ENCODE results near the gene ARHGEF28.
A peak's percentile ranks its signal among the peaks of the same experiment; 100 is the strongest.

The ARHGEF28 gene

GRCh38 chr5:73820326-73820725, 194.3 kb downstream of the ARHGEF28 start:
- no peak for FAIRE-seq

- no peak for FAIRE-seq
These were observed 195.0 kb downstream of the ARHGEF28 start for GRCh38 chr5:73821003-73821402.

GRCh38 chr5:73822278-73822988, 196.4 kb downstream of the ARHGEF28 start:
- no peak for FAIRE-seq

- FAIRE-seq = no peak
These were observed 197.0 kb downstream of the ARHGEF28 start for GRCh38 chr5:73822989-73823339.

DNA sequence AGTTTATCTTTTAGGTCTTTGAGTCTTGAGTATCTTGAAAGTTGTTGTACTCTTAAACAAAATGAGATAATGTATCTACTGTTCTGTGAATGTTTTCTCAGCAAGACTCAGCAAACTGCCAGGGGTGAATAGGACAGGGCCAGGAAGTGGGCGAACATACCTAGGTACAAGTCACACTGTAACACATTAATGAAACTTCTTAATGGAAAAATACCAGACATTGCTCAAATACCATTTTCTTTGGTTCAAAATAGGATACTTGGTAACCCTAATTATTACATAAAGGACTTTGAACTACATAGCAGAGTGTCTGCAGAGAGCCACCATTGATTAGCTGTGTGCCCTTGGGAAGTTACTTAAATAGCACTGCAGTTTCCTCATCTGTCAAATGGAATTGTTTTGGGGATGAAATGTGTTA, 197.5 kb downstream of the ARHGEF28 start:
- FAIRE-seq = no peak

GRCh38 chr5:73825199-73825598, 199.2 kb downstream of the ARHGEF28 start:
- FAIRE-seq = no peak

DNA sequence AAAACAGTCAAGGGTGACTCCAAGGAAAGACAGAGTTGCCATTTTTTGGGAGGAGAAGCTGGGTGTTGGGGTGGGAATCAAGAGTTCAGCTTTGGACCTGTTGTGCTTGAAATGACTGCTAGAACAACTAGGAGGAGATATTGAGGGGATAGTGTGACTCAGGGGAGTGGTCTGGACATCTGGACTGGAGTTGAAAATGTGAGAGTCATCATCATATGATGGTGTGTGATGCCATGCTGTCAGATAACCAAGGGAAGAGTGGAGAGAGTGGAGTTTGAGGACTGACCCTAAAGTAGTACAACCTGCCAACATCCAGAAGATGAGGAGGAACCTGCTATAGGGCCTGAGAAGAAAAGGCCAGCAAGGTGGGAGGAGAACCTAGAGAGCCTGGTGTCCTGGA, 199.7 kb downstream of the ARHGEF28 start:
- FAIRE-seq = no peak

DNA sequence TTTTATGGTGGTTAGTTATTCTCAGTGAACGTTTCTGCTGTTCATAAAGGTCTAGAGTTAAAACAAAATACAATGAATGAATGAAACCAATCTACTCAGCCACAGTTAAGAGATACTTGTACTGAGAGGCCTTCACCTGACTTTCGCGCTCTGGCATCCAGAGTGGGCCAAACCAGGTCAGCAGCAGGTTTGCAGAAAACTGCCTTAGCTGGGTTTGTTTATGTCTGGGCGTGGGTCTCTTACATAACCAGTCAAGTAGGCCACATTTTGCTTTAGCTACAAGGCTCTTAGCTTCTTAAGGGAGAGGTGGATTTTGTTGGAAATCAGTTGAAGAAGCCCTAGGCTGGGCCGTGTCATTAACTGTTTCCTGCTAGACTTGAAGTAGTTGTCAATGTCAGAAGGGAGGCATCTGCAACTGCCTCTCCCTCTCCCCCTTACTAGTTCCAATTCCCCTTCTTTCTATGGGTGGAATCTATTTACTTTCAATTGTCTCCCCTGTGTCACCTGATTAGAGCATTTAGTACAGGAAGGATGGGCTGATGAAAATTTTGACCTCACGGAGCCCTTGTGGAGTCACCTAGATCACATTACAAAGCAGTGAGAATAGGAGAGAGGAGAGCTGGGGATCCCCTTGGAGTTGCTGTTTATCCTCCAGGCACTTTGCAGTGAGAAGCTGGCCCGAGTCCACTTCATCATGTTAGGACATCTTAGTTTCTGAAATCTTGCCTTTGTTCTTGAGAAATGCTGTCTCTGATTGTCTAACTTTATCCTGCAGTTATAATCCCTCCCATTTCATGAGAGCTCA, 200.5 kb downstream of the ARHGEF28 start:
- FAIRE-seq = no peak

DNA sequence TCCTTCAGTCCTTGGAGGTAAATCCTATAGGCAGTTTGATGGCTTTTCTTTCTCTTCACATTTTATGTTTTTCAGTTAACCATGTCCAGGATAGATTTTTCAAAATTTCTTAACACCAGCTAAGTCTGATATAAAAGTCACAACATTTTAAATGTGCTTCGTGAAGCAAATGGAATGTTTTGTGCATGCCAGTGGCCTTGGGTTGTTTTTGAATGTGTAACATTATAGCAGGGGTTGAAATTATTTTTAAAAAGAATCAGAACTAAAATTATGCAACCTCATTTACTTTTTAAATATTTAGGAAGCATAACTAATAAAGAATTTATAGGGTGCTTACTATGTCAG, 201.1 kb downstream of the ARHGEF28 start:
- no peak for FAIRE-seq

- FAIRE-seq = no peak
These were observed 202.5 kb downstream of the ARHGEF28 start for GRCh38 chr5:73828465-73828864.

DNA sequence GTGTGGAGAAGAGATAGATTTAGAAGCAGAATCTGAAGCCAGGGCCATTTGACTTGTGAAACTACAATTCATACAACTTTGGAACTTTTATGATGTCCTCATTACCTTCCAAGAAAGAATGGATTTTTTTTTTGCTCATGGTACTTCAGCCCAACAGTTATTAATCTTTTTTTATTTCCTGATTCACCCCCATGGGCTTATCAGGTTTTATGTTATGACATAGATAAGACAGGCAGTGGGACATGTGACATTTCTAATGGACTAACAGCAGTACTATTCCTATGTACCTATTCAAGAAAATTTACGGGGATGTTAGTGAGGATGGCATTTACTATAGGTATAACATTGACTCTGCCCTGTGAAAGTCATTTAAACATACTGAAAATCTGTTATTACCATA, 204.7 kb downstream of the ARHGEF28 start:
- no peak for FAIRE-seq

GRCh38 chr5:73831066-73831465, 205.1 kb downstream of the ARHGEF28 start:
- FAIRE-seq = no peak

DNA sequence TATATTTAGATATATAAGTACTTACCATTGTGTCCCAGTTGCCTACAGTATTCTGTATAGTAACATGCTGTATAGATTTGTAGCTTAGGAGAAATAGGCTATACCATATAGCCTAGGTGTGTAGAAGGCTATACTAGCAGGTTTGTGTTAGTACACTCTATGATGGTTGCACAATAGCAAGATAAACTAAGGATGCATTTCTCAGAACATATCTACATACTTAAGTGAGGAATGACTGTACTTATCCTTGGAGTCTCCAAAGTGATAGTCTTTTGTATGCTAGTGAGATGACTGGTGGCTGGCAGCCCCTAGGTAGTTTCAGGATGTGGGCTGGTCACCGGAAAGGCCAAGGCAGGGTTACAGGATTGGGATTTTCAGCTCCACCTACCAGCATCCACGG, 208.7 kb downstream of the ARHGEF28 start:
- FAIRE-seq = no peak

DNA sequence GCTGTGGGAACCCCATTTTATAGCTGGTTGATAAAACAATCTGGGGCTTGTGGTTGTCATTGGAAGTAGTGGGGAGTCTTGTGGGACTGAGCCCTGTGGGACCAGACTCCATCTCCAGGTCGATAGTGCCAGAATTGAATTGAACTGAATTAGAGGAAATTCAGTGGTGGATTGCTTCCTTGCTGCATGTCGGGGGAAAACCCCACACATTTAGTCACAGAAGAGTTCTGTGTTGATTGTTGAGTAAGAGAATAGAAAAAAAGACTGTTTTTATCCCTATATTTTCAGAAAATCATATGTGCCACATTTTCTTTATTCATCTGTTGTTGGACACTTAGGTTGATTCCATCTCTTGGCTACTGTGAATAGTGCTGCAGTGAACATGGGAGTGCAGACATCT, 209.7 kb downstream of the ARHGEF28 start:
- no peak for FAIRE-seq

DNA sequence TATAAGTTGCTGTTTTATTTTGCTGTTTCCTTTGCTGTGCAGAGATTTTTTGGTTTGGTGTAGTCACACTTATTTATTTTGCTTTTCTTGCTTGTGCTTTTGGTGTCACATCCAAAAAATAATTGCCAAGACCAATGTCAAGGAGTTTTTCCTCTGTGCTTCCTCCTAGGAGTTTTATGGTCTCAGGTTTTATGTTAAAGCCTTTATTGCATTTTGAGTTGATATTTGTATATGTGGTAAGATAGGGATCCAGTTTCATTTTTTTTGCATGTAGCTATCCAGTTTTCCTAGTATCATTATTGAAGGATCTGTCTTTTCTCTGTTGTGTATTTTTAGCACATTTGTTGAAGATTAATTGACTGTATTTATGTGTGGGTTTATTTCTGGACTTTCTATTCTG, 210.6 kb downstream of the ARHGEF28 start:
- FAIRE-seq = no peak

DNA sequence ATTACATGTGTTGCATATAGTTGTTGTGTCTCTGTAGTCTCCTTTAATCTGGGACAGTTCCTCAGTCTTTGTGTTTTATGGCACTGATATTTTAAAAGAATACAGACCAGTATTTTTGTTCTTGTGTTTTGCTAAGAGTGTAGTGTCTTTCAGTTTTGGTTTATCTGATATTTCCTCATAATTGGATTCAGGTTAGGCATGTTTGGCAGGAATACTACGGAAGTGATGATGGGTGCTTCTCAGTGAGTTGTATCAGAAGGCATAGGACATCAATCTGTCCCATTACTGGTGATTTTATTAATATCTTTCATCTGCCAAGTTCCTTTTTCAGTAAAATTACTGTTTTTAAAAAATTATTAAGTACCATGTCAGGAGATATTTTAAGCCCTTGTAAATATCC, 212.9 kb downstream of the ARHGEF28 start:
- no peak for FAIRE-seq

- no peak for FAIRE-seq
These were observed 215.6 kb downstream of the ARHGEF28 start for GRCh38 chr5:73841641-73842040.

GRCh38 chr5:73844165-73844564, 218.2 kb downstream of the ARHGEF28 start:
- no peak for FAIRE-seq

DNA sequence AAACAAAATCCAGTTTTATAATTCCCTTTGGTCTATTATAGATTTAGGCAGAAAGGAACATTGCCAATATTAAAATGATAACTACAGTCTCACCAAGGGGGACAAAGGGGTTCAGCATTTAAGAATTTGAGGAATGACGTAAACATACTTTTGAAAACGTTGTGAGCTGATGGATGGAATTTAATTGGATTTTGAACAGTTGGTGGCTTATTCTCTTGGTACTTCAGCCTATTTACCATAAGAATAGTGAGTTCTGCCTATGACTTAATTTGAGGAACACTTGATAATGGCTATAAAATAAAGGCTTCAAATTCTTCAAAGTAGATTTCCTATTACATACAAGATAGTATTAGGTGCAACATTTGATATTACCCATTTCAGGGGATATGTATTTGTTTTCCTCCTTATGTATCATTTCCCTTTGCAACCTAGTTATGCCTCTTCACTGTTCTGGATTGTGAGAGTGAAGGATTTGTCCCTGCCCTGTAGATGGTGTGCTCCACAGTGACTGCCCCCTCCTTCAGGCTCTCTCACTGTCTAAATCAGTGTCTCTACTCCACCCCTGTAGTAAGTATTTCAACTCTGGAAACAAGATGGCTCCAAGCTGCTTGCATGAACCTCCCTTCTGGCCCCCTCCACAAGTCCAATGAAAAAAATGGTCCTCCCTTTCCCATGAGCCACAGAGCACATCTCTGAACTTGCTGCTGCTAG, 225.6 kb downstream of the ARHGEF28 start:
- FAIRE-seq = no peak

DNA sequence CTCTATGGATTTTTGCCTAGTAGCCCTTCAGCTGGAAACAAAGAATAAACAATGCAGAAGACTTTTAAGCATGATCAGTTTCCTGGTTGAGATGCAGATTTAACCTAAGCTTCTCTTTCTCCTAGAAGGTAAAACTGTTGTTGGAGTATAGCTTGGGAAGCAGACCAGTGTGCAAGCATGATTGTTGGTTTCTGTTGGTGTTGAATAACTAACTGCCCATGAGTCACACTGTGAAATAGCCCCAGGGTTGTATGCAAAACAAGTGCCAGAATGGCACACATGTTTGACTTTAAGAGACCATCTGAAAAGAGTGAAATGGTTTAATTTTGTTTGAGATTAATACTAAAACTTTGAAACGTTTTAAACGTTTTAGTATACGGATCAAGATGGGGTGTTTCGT, 227.1 kb downstream of the ARHGEF28 start:
- no peak for FAIRE-seq

DNA sequence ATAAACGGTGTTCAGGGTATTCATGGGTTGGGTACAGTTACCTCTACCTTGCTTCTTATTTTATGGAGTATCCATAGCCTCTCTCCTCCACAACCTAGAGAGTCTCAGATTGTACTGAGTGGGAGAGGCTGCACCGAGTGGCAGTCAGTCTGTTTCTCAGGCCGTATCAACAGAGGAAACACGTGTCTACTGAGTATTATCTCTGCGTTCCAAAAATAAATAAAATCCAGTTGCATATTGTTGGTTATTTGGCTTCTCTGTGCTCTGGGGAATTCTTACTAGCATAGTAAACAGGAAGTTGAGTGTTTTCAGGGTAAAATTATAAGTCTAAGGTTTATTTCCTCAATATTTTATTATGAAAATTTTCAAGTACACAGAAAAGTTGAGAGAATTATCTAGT, 231.0 kb downstream of the ARHGEF28 start:
- peak; percentile 50 for FAIRE-seq

DNA sequence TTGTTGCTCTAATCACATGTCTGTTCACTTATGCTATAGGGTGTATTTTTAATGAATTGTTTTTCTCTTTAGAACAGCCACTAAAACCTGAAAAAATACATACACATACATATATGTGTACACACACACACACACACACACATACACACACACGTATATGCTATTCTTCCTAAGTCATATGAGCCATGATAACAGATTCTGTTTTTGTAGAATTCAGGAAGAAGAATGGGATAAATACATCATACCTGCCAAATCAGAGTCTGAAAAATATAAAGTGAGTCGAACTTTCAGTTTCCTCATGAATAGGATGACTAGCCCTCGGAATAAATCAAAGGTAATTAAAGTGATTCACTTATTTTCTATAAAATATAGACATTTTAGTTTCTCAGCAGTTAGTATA, 231.4 kb downstream of the ARHGEF28 start:
- FAIRE-seq = no peak

GRCh38 chr5:73858054-73858453, 232.1 kb downstream of the ARHGEF28 start:
- no peak for FAIRE-seq

DNA sequence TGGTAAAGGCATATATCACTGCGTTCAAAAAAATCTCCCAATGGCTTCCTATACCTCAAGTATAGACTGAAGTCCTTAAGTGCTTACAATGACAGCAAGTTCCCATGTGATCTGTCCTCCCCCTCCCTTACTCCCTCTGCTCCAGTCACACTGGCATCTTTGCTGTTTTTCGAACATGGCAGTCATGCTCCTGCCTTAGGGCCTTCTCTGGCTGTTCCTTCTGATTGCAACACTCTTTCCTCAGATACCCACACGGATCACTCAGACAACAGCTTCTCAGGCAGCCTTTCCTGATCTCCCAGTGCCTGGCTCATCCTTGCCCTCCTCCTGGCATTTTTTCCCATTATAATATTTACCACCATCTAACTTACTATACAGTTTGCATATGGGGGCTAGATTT, 232.8 kb downstream of the ARHGEF28 start:
- FAIRE-seq = no peak
